Cerebellar nuclear complex (tissue), 1 donor: ENCODE data around the gene CSF1.

Experiments used
- DNase-seq, 2 experiments: peaks; one replicate each; lab custom pipeline; 2025; lab: John Stamatoyannopoulos, UW

Gene CSF1

GRCh38 chr1:109882288-109883245, 28.1 kb upstream of the CSF1 start:
- DNase-seq = no peak

- no peak for DNase-seq
Measured at GRCh38 chr1:109883248-109883955, 27.2 kb upstream of the CSF1 start.

GRCh38 chr1:109884242-109884891, 26.3 kb upstream of the CSF1 start:
- no peak for DNase-seq

- DNase-seq = no peak
Measured at GRCh38 chr1:109885589-109885988, 25.1 kb upstream of the CSF1 start.

GRCh38 chr1:109886827-109887226, 23.8 kb upstream of the CSF1 start:
- no peak for DNase-seq

GRCh38 chr1:109887271-109887670, 23.4 kb upstream of the CSF1 start:
- no peak for DNase-seq

GRCh38 chr1:109887884-109888283, 22.8 kb upstream of the CSF1 start:
- no peak for DNase-seq

GRCh38 chr1:109889094-109889493, 21.6 kb upstream of the CSF1 start:
- no peak for DNase-seq

GRCh38 chr1:109890115-109890953, 20.3 kb upstream of the CSF1 start:
- no peak for DNase-seq

- no peak for DNase-seq
Measured at GRCh38 chr1:109891930-109892329, 18.7 kb upstream of the CSF1 start.

- no peak for DNase-seq
Measured at GRCh38 chr1:109892561-109893368, 17.9 kb upstream of the CSF1 start.

- no peak for DNase-seq
Measured at GRCh38 chr1:109893532-109894171, 17.0 kb upstream of the CSF1 start.

GRCh38 chr1:109894823-109895719, 15.6 kb upstream of the CSF1 start:
- no peak for DNase-seq

- no peak for DNase-seq
Measured at GRCh38 chr1:109895720-109896504, 14.7 kb upstream of the CSF1 start.

GRCh38 chr1:109896681-109897080, 14.0 kb upstream of the CSF1 start:
- no peak for DNase-seq

GRCh38 chr1:109897259-109897955, 13.2 kb upstream of the CSF1 start:
- no peak for DNase-seq

- no peak for DNase-seq
Measured at GRCh38 chr1:109898842-109899241, 11.8 kb upstream of the CSF1 start.

- DNase-seq = no peak
Measured at GRCh38 chr1:109901141-109901523, 9.5 kb upstream of the CSF1 start.
